Body of pancreas (tissue), 4 donors: ENCODE measurements around the gene MEGF10. TPM values are rescaled to one million over a fixed set of nuclear protein-coding genes. Genes with fewer than 3 reads are reported as not detected.

ENCODE experiments used
- ATAC-seq: fragments of 150-250 bp; one replicate; pipeline ENCODE4 v1.9.1; 2016
- DNase-seq, 4 donors: peaks; one replicate each; pipeline ENCODE4 v3.0.0-alpha.2; 2019
- H3K27ac ChIP-seq, 4 donors: fragments of 200-600 bp; sonication (generic); 1 replicate in 3 of 4; 2 replicates in 1 of 4; pipeline versions ENCODE4 v1.5.1 to v1.6.1; 2016 to 2019; ENCODE audit warnings: mild to moderate bottlenecking in 1 of 4, mixed read lengths in 1 of 4, moderate library complexity in 1 of 4
- H3K27me3 ChIP-seq, 2 donors: fragments of 200-600 bp; sonication (generic); one replicate each; pipeline ENCODE4 v1.6.0; 2016; ENCODE audit warnings: mild to moderate bottlenecking in 1 of 2
- H3K36me3 ChIP-seq, 2 donors: fragments of 200-600 bp; sonication (generic); replicated peaks in 1 of 2; 2 replicates each; pipeline ENCODE4 v1.5.1; 2016; ENCODE audit warnings: low read depth in 2 of 2; ENCODE audit not compliant: insufficient read depth in 1 of 2
- H3K4me1 ChIP-seq: fragments of 200-600 bp; sonication (generic); one replicate; pipeline ENCODE4 v1.6.0; 2016
- H3K4me3 ChIP-seq, 2 donors: fragments of 200-600 bp; sonication (generic); 1 replicate in 1 of 2; 2 replicates in 1 of 2; pipeline ENCODE4 v1.5.1; 2016 to 2019
- H3K9me3 ChIP-seq, 3 donors: fragments of 200-600 bp; sonication (generic); 1 replicate in 2 of 3; 2 replicates in 1 of 3; pipeline ENCODE4 v1.5.1; 2016
- CTCF ChIP-seq, 7 experiments: fragments of 450-650 bp in 4 of 7; fragments of 200-600 bp in 3 of 7; sonication (generic) in 3 of 7; IDR thresholded peaks; one replicate each; pipeline ENCODE4 v1.5.1; 2016 to 2019; ENCODE audit warnings: antibody characterized with exemption in 7 of 7
- POLR2A ChIP-seq, 3 donors: fragments of 450-650 bp; IDR thresholded peaks; one replicate each; pipeline ENCODE4 v1.6.1; 2016; ENCODE audit warnings: antibody characterized with exemption in 3 of 3, mild to moderate bottlenecking in 2 of 3
- whole genome bisulfite sequencing, 2 donors: methylation state at CpG; one replicate each; pipeline ENCODE4 v1.1.5; 2017; 5-methylcytosine and 5-hydroxymethylcytosine counted together
- intact Hi-C: fragments of 100-400 bp; cut with DNase I; formaldehyde crosslinking; loops from one replicate; pipeline ENCODE4 v1.15.1; 2023
- total RNA-seq, 2 donors: library from RNA; depleted of rRNA; stranded (reverse); fragments of >200 nt; gene quantifications; one replicate each; pipeline ENCODE4 v1.1.0, GENCODE V29; 2016

Gene MEGF10
- total RNA-seq, 2 donors from 2014 or later, result under 0.01 TPM; not detected in 1

- TF ChIP-seq POLR2A (IDR thresholded peaks at IDR 0.05), result no peak
- TF ChIP-seq CTCF (IDR thresholded peaks at IDR 0.05), result no peak
- WGBS, 2 donors, result 53 to 70% methylated on average over 3 of the region's 3 CpGs
- Histone ChIP-seq H3K4me1 (no peaks in the 10 kb centered on the region), H3K9me3 (no peaks in the 10 kb centered on the region), H3K36me3 (no peaks in the 10 kb centered on the region), H3K27me3 (no peaks in the 10 kb centered on the region), H3K4me3 (no peak overlapping the region), H3K27ac (no peak overlapping the region)
- intact Hi-C loops, result no loop called here
- DNase-seq (no peak), ATAC-seq (no peak)
Observed at GRCh38 chr5:127420758-127421157, 130.2 kb downstream of the MEGF10 start.

- ATAC-seq (no peak), DNase-seq (no peak)
- 74 to 80% methylated on average over 2 of the region's 2 CpGs for WGBS, 2 donors
- TF ChIP-seq CTCF (IDR thresholded peaks at IDR 0.05) (no peak), POLR2A (IDR thresholded peaks at IDR 0.05) (no peak)
- H3K4me1 ChIP-seq, result no peaks in the 10 kb centered on the region
- H3K36me3 ChIP-seq, result no peaks in the 10 kb centered on the region
- intact Hi-C loops, result no loop called here
- no peak overlapping the region for H3K4me3 ChIP-seq
- H3K27me3 ChIP-seq, result no peaks in the 10 kb centered on the region
- no peaks in the 10 kb centered on the region for H3K9me3 ChIP-seq
- H3K27ac ChIP-seq, result no peak overlapping the region
Observed at GRCh38 chr5:127421471-127421870, 130.9 kb downstream of the MEGF10 start.

GRCh38 chr5:127423173-127423798 is 132.7 kb downstream of the MEGF10 start:
- WGBS, 2 donors, result 69 to 76% methylated on average over 4 of the region's 4 CpGs
- no peaks in the 10 kb centered on the region for H3K36me3 ChIP-seq
- intact Hi-C loops, result no loop called here
- H3K4me1 ChIP-seq, result no peaks in the 10 kb centered on the region
- no peaks in the 10 kb centered on the region for H3K9me3 ChIP-seq
- no peak overlapping the region for H3K4me3 ChIP-seq
- DNase-seq (no peak), ATAC-seq (no peak)
- H3K27me3 ChIP-seq, result no peaks in the 10 kb centered on the region
- H3K27ac ChIP-seq, result no peak overlapping the region
- no peak for TF ChIP-seq POLR2A (IDR thresholded peaks at IDR 0.05)
- TF ChIP-seq CTCF (IDR thresholded peaks at IDR 0.05), result no peak

- WGBS, 2 donors, result 47 to 53% methylated on average over 4 of the region's 4 CpGs
- no peak overlapping the region for H3K27ac ChIP-seq
- no peaks in the 10 kb centered on the region for H3K9me3 ChIP-seq
- no peak overlapping the region for H3K4me3 ChIP-seq
- no peaks in the 10 kb centered on the region for H3K36me3 ChIP-seq
- no peaks in the 10 kb centered on the region for H3K27me3 ChIP-seq
- DNase-seq, result peak in 1 of 4 donors; percentile 16
- no peaks in the 10 kb centered on the region for H3K4me1 ChIP-seq
- TF ChIP-seq POLR2A (IDR thresholded peaks at IDR 0.05), result no peak
- no peak for TF ChIP-seq CTCF (IDR thresholded peaks at IDR 0.05)
- intact Hi-C loops, result no loop called here
- no peak for ATAC-seq
Observed at GRCh38 chr5:127425037-127425436, 134.4 kb downstream of the MEGF10 start.

- ATAC-seq (no peak), DNase-seq (no peak)
- H3K27me3 ChIP-seq, result no peaks in the 10 kb centered on the region
- H3K27ac ChIP-seq, result no peak overlapping the region
- 69 to 70% methylated on average over 1 of the region's 1 CpG for WGBS, 2 donors
- no peaks in the 10 kb centered on the region for H3K9me3 ChIP-seq
- H3K4me3 ChIP-seq, result no peak overlapping the region
- H3K4me1 ChIP-seq, result no peaks in the 10 kb centered on the region
- no peaks in the 10 kb centered on the region for H3K36me3 ChIP-seq
- intact Hi-C loops, result no loop called here
- TF ChIP-seq CTCF (IDR thresholded peaks at IDR 0.05) (no peak), POLR2A (IDR thresholded peaks at IDR 0.05) (no peak)
Observed at GRCh38 chr5:127425868-127426267, 135.3 kb downstream of the MEGF10 start.
